ENCODE results near the gene CPT1B. TPM values are rescaled to one million over a fixed set of nuclear protein-coding genes. Genes with fewer than 3 reads are reported as not detected.

CPT1B gene
- total RNA-seq, 1 donor from 2014 or later, result 27.1 TPM

DNA sequence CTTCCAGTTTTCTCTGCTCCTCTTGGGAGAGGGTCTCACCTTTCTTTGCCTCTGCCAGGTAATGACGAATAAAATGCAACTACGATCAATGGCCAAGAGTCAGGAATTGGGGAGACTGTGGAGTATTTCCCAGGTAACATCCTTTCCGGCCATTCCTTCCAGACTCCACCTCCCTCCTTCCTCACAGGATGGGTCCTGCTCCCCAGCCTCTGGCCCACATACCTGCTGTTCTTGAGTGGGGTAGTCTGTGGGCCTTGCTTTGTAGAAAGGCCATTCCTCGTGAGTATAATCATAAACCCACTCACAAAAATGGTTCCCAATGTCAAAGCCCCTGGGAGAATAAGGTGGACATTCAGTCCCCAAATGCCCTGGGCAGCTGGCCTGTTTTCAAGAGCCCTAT, 1.5 kb upstream of the CPT1B start:
- Histone ChIP-seq H3K4me1 (ENCODE audit: control insufficient read depth in 3 of 3, insufficient read depth in 3 of 3, low read length in 3 of 3) (peaks cover 41 to 66% (median 62%) of the 10 kb centered on the region in 3 donors), H3K27ac (ENCODE audit: low read depth, low read length) (peak overlapping the region; percentile 96)

DNA sequence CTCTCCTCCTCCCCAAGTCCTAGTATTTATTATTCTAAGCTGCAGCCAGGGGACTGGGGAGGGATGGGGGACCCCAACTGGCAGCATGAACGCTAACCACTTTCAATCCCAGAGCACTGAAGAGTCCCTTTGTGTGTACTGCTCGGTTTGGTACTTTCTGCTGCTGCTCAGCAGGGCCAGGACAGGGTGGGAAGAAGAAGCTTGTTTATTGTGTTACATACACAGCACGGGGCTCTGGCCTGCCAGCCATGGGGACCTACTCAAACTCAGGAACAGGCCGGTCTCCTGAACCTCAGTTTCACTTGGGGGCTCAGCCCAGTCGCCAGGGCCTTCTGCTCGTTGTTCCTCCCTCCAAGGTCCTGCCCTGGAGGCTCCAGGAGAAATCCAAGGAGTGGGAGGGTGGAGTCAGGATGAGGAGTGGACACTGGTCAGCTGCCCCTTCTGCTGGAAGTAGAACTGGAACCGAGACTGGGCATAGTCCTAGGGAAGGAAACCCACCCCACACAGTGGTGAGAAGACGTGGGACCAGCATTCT, 616 bp upstream of the CPT1B start:
- Histone ChIP-seq H3K27me3 (ENCODE audit: control insufficient read depth in 3 of 3, insufficient read depth in 3 of 3, low read length in 3 of 3) (no peaks in the 10 kb centered on the region), H3K4me1 (ENCODE audit: control insufficient read depth in 3 of 3, insufficient read depth in 3 of 3, low read length in 3 of 3) (peaks cover 40 to 64% (median 64%) of the 10 kb centered on the region in 3 donors), H3K4me3 (ENCODE audit: low read length in 3 of 3) (peak overlapping the region; percentile 35 to 68 (median 43)), H3K27ac (ENCODE audit: low read depth, low read length) (peak overlapping the region; percentile 96), H3K9ac (ENCODE audit: low read depth in 1 of 3, low read length in 3 of 3) (peak overlapping the region; percentile 60 to 90 (median 84)), H3K36me3 (ENCODE audit: control insufficient read depth in 3 of 3, insufficient read depth in 3 of 3, low read length in 3 of 3) (peaks cover 34 to 48% (median 40%) of the 10 kb centered on the region in 3 donors), H3K9me3 (ENCODE audit: control insufficient read depth in 3 of 3, low read length in 3 of 3) (no peaks in the 10 kb centered on the region)

More for the DNA sequence above, 1.5 kb upstream of the CPT1B start:
- Histone ChIP-seq H3K9ac (ENCODE audit: low read depth in 1 of 3, low read length in 3 of 3) (peak overlapping the region in 2 of 3 donors; percentile 60 to 90), H3K36me3 (ENCODE audit: control insufficient read depth in 3 of 3, insufficient read depth in 3 of 3, low read length in 3 of 3) (peaks cover 25 to 39% (median 37%) of the 10 kb centered on the region in 3 donors), H3K27me3 (ENCODE audit: control insufficient read depth in 3 of 3, insufficient read depth in 3 of 3, low read length in 3 of 3) (no peaks in the 10 kb centered on the region), H3K4me3 (ENCODE audit: low read length in 3 of 3) (no peak overlapping the region), H3K9me3 (ENCODE audit: control insufficient read depth in 3 of 3, low read length in 3 of 3) (no peaks in the 10 kb centered on the region)

DNA sequence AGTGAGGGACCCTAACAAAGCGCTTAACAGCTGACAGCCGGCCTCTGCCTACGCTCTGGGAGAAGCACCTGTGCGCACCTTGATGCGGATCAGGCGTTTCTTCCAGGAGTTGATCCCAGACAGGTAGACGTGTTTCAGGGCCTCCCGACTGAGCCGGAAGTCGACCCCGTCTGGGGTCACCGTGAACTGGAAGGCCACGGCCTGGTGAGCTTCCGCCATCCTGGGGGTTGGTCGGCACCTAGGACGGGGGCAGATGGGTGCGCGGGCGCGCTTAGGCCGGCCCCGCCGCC, 585 bp downstream of the CPT1B start:
- no peaks in the 10 kb centered on the region for H3K27me3 ChIP-seq (ENCODE audit: control insufficient read depth in 3 of 3, insufficient read depth in 3 of 3, low read length in 3 of 3)
- peak overlapping the region; percentile 54 to 87 (median 68) for H3K4me3 ChIP-seq (ENCODE audit: low read length in 3 of 3)
- peaks cover 44 to 60% (median 46%) of the 10 kb centered on the region in 3 donors for H3K36me3 ChIP-seq (ENCODE audit: control insufficient read depth in 3 of 3, insufficient read depth in 3 of 3, low read length in 3 of 3)
- H3K27ac ChIP-seq (ENCODE audit: low read depth, low read length), result peak overlapping the region; percentile 96
- H3K9ac ChIP-seq (ENCODE audit: low read depth in 1 of 3, low read length in 3 of 3), result peak overlapping the region; percentile 57 to 90 (median 84)
- H3K9me3 ChIP-seq (ENCODE audit: control insufficient read depth in 3 of 3, low read length in 3 of 3), result no peaks in the 10 kb centered on the region
- peaks cover 34 to 65% (median 57%) of the 10 kb centered on the region in 3 donors for H3K4me1 ChIP-seq (ENCODE audit: control insufficient read depth in 3 of 3, insufficient read depth in 3 of 3, low read length in 3 of 3)

DNA sequence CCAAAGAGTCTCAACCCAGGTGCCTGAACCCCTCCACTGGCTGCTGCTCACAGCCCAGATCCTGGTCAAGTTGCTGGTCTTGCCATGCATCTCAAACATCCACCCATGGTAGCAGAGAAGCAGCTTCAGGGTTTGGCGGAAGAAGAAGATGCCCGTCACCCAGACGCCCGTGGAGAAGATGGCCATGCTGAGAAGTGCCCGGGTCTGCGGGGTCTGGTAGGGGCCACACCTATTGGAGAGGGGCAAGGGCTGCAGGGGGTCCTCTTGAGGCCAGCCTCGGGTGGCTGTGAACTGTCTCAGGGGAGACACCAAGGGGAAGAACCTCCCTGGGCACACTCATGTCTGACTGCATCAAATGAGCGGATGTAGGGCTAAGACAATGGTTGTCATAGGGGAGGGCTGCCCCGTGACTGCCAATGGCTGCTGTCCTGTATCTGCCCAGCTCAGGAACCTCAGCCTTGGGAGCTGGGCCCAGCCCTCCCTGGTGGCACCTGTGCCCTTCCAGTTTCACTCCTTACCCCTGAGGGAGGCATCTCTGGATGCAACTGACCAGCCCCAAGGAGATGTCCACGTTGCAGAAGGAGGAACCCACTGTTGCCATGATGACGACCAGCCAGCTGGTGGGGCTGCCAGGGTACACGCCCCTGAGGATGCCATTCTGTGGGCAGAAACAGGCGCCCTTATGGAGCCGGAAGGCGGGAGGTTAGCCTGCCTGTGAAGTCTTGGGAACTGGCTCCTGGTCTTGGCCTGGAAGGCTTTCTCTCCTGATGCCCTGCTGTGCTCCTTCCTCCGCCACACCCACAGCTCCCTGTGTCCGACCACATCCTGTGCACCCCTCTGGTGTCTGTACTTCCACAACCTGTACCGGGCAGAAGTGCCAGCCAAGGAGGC, 1.2 kb downstream of the CPT1B start:
- H3K9me3 ChIP-seq (ENCODE audit: control insufficient read depth in 3 of 3, low read length in 3 of 3), result no peaks in the 10 kb centered on the region
- peaks cover 48 to 66% (median 50%) of the 10 kb centered on the region in 3 donors for H3K36me3 ChIP-seq (ENCODE audit: control insufficient read depth in 3 of 3, insufficient read depth in 3 of 3, low read length in 3 of 3)
- peak overlapping the region; percentile 54 to 87 (median 68) for H3K4me3 ChIP-seq (ENCODE audit: low read length in 3 of 3)
- peaks cover 34 to 70% (median 57%) of the 10 kb centered on the region in 3 donors for H3K4me1 ChIP-seq (ENCODE audit: control insufficient read depth in 3 of 3, insufficient read depth in 3 of 3, low read length in 3 of 3)
- peak overlapping the region; percentile 57 to 90 (median 84) for H3K9ac ChIP-seq (ENCODE audit: low read depth in 1 of 3, low read length in 3 of 3)
- no peaks in the 10 kb centered on the region for H3K27me3 ChIP-seq (ENCODE audit: control insufficient read depth in 3 of 3, insufficient read depth in 3 of 3, low read length in 3 of 3)
- H3K27ac ChIP-seq (ENCODE audit: low read depth, low read length), result peak overlapping the region; percentile 96

DNA sequence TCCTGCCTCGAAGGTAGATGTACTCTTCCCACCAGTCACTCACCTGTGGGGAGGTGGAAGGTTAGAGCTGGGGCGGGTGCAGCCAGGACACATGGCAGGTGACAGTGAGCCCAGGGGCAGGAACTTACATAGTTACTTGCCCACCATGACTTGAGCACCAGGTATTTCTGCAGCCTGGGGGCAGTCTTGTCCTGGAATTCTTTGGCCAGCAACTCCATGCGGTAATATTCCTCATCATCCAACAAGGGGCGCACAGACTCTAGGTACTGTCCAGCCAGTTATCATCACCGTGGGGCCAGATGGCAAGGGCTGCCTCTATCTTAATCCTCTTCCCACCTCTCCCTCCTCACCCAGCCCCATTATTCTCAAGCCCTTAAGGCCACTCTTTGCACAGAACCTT, 2.2 kb downstream of the CPT1B start:
- no peak overlapping the region for H3K4me3 ChIP-seq (ENCODE audit: low read length in 3 of 3)
- H3K9me3 ChIP-seq (ENCODE audit: control insufficient read depth in 3 of 3, low read length in 3 of 3), result no peaks in the 10 kb centered on the region
- H3K36me3 ChIP-seq (ENCODE audit: control insufficient read depth in 3 of 3, insufficient read depth in 3 of 3, low read length in 3 of 3), result peaks cover 53 to 72% (median 60%) of the 10 kb centered on the region in 3 donors
- peaks cover 33 to 70% (median 57%) of the 10 kb centered on the region in 3 donors for H3K4me1 ChIP-seq (ENCODE audit: control insufficient read depth in 3 of 3, insufficient read depth in 3 of 3, low read length in 3 of 3)
- peak overlapping the region in 1 of 3 donors; percentile 90 for H3K9ac ChIP-seq (ENCODE audit: low read depth in 1 of 3, low read length in 3 of 3)
- H3K27ac ChIP-seq (ENCODE audit: low read depth, low read length), result no peak overlapping the region
- no peaks in the 10 kb centered on the region for H3K27me3 ChIP-seq (ENCODE audit: control insufficient read depth in 3 of 3, insufficient read depth in 3 of 3, low read length in 3 of 3)

DNA sequence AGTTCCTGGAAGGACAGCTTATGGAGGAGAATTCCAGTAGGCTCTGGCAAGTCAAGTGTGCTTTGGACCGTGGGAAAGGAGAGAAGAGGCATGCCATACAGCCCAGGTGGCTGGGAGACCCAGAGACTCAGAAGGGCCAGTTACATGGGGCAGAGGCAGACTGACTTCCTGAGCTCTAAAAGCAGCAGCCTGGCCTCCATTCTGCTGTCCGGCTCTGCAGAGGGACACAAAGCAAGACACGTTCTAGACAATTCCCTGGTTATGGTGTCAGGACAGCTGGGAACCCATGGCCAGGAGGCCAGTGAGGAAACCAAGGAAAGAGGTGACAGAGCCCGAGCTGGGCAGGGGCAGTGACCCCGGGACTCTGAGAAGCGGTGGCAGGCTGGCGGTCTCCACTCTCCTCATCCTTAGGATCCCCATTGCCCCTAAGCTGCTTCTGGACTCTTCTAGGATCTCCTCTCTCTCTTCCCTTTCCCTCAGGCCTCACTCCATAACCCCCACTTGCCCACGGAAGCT, 2.7 kb downstream of the CPT1B start:
- H3K27ac ChIP-seq (ENCODE audit: low read depth, low read length), result no peak overlapping the region
- no peaks in the 10 kb centered on the region for H3K27me3 ChIP-seq (ENCODE audit: control insufficient read depth in 3 of 3, insufficient read depth in 3 of 3, low read length in 3 of 3)
- no peak overlapping the region for H3K4me3 ChIP-seq (ENCODE audit: low read length in 3 of 3)
- peaks cover 56 to 74% (median 66%) of the 10 kb centered on the region in 3 donors for H3K36me3 ChIP-seq (ENCODE audit: control insufficient read depth in 3 of 3, insufficient read depth in 3 of 3, low read length in 3 of 3)
- no peaks in the 10 kb centered on the region for H3K9me3 ChIP-seq (ENCODE audit: control insufficient read depth in 3 of 3, low read length in 3 of 3)
- H3K4me1 ChIP-seq (ENCODE audit: control insufficient read depth in 3 of 3, insufficient read depth in 3 of 3, low read length in 3 of 3), result peaks cover 36 to 75% (median 59%) of the 10 kb centered on the region in 3 donors
- peak overlapping the region in 1 of 3 donors; percentile 90 for H3K9ac ChIP-seq (ENCODE audit: low read depth in 1 of 3, low read length in 3 of 3)

DNA sequence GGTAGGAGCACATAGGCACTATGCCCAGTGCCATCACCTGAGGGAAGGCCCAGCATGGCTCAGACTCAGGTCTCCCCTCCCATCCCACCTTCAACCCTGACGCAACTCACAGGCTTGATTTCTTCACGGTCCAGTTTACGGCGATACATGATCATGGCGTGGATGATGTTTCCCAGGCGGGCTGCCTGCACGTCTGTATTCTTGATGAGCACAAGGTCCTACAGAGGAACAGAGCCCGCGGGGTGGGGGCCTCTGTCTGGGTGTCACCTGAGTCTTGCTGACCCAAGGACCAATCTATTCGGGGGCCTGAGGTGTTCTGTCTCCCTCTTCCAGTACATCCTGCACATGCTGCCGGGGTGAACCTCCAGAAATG, 3.9 kb downstream of the CPT1B start:
- Histone ChIP-seq H3K9me3 (ENCODE audit: control insufficient read depth in 3 of 3, low read length in 3 of 3) (no peaks in the 10 kb centered on the region), H3K4me3 (ENCODE audit: low read length in 3 of 3) (no peak overlapping the region), H3K27ac (ENCODE audit: low read depth, low read length) (no peak overlapping the region), H3K4me1 (ENCODE audit: control insufficient read depth in 3 of 3, insufficient read depth in 3 of 3, low read length in 3 of 3) (peaks cover 35 to 75% (median 51%) of the 10 kb centered on the region in 3 donors), H3K9ac (ENCODE audit: low read depth in 1 of 3, low read length in 3 of 3) (peak overlapping the region in 1 of 3 donors; percentile 57), H3K27me3 (ENCODE audit: control insufficient read depth in 3 of 3, insufficient read depth in 3 of 3, low read length in 3 of 3) (no peaks in the 10 kb centered on the region), H3K36me3 (ENCODE audit: control insufficient read depth in 3 of 3, insufficient read depth in 3 of 3, low read length in 3 of 3) (peaks cover 56 to 80% (median 76%) of the 10 kb centered on the region in 3 donors)

DNA sequence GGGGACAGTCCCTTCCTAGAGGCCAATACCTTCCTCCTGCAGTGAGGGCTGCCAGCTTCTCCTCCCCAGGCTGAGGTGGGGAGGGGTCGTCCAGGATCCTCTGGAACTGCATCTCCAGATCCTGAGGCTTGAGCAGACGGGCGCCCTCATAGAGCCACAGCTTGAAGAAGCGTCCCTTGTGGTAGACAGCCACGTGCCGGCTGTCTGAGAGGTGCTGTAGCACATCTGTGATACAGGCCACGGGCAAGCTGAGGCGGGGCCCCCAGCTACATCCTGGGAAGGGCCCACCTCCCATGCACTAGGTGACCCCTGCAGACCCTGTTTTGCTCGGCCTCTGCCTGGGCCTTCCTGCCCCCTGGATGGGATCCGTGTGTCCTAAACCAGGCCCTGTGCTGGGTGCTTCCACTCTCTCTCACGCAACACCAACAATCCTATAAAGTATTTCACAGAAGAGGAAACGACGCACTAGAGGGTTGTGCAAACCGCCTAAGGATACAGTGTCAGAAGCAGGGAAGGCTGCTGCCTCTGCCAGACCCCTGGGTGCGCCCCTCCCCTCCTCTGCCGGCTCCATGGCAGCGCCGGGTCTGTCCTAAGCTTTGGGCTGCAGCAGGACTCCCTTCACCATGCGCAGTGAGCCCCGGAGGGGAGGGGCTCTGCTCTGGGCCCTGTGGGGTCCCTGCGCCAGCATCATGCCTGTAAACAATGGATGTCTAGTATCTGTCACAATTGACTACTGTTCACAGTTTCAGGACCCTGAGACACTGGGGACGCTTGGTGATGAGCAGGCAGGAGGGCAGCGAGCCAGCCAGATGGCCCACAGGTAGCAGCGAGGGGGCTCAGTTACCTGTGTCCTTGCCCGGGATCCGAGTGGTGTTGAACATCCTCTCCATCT, 4.5 kb downstream of the CPT1B start:
- H3K9ac ChIP-seq (ENCODE audit: low read depth in 1 of 3, low read length in 3 of 3), result peak overlapping the region in 1 of 3 donors; percentile 57
- no peak overlapping the region for H3K4me3 ChIP-seq (ENCODE audit: low read length in 3 of 3)
- H3K27ac ChIP-seq (ENCODE audit: low read depth, low read length), result no peak overlapping the region
- H3K27me3 ChIP-seq (ENCODE audit: control insufficient read depth in 3 of 3, insufficient read depth in 3 of 3, low read length in 3 of 3), result no peaks in the 10 kb centered on the region
- H3K9me3 ChIP-seq (ENCODE audit: control insufficient read depth in 3 of 3, low read length in 3 of 3), result no peaks in the 10 kb centered on the region
- H3K4me1 ChIP-seq (ENCODE audit: control insufficient read depth in 3 of 3, insufficient read depth in 3 of 3, low read length in 3 of 3), result peaks cover 29 to 73% (median 45%) of the 10 kb centered on the region in 3 donors
- H3K36me3 ChIP-seq (ENCODE audit: control insufficient read depth in 3 of 3, insufficient read depth in 3 of 3, low read length in 3 of 3), result peaks cover 58 to 85% (median 80%) of the 10 kb centered on the region in 3 donors

DNA sequence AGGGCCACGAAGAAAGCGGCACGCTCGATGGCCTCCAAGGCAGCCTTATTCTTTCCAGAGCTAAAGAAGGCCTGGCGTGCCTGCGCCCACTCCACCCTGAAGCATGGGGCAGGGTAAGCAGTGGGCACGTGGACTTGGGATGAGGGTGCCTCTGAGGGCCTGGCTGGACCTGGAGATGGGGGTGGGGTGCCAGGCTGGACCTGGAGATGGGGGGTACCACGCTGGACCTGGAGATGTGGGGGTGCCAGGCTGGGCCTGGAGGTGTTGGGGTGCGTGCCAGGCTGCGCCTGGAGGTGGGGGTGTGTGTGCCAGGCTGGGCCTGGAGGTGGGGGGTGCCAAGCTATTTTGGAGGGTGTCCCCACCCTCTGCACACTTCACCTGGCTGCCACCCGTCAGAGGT, 5.3 kb downstream of the CPT1B start:
- Histone ChIP-seq H3K27me3 (ENCODE audit: control insufficient read depth in 3 of 3, insufficient read depth in 3 of 3, low read length in 3 of 3) (no peaks in the 10 kb centered on the region), H3K27ac (ENCODE audit: low read depth, low read length) (no peak overlapping the region), H3K4me1 (ENCODE audit: control insufficient read depth in 3 of 3, insufficient read depth in 3 of 3, low read length in 3 of 3) (peaks cover 24 to 69% (median 41%) of the 10 kb centered on the region in 3 donors), H3K9me3 (ENCODE audit: control insufficient read depth in 3 of 3, low read length in 3 of 3) (no peaks in the 10 kb centered on the region), H3K9ac (ENCODE audit: low read depth in 1 of 3, low read length in 3 of 3) (no peak overlapping the region), H3K36me3 (ENCODE audit: control insufficient read depth in 3 of 3, insufficient read depth in 3 of 3, low read length in 3 of 3) (peaks cover 61 to 88% (median 84%) of the 10 kb centered on the region in 3 donors), H3K4me3 (ENCODE audit: low read length in 3 of 3) (no peak overlapping the region)

Measured in skeletal muscle tissue (tissue), 4 donors.